ENCODE results near the gene TIMP3.

Gene TIMP3

DNA sequence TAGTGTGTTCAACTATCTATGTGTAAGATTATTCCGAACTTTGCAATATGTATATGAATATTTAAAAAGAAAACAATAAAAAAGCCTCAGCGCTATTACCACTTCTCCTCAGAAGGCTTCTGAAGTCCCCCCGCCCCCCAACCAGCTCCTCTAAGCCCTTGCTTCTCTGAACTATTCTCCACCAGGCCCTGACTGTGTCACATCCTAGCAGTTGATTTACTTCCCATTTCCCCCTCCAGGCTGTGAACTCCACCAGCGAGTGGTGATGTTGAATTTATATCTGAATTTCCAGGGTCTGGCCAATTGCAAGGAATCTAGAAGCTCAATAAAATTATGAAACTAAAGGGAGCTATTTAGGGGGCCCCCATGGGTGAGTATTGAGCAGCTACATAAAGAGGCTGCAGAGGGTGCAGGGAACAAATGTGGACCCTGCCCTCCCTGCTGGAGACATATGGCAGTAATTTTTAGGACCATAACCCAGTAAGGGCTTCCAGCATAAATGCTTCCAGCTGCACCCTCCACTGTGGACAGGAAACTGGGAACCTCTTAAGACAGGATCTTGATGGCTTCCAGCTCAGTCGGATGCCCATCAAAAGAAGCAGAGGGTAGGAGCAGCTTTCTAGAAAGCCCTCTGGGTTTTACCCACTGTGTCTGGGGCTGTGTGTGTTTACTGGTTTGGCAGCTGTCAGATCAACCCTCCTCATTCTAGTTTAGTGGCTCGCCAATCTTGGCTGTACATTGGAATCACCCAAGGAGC, 81.4 kb downstream of the TIMP3 start:
- DNase-seq (ENCODE audit: low read depth): no peak

GRCh38 chr22:32887324-32887980, 85.9 kb downstream of the TIMP3 start:
- DNase-seq (ENCODE audit: low read depth): no peak

DNA sequence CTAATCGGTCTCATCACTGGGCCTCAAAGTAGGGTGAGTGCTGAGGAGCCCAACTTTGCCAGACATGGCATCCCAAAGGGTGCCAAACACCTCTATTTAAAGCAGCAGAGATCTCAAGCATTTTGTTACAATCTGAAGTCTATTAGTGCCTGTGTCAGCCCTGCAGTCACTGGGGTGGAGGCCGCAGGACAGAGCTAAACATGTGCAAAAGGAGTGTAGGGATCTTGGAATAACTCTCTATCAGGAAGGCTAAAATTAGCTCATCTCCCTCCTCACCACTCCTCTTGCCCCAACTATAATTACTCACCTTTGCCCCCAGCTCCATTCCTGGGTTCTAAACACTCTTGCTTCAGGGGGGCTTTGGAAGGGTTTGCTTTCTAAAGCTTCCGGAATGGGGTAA, 87.5 kb downstream of the TIMP3 start:
- no peak for DNase-seq (ENCODE audit: low read depth)

GRCh38 chr22:32896891-32897290, 95.4 kb downstream of the TIMP3 start:
- DNase-seq (ENCODE audit: low read depth): no peak

GRCh38 chr22:32897400-32897799, 95.9 kb downstream of the TIMP3 start:
- no peak for DNase-seq (ENCODE audit: low read depth)

GRCh38 chr22:32900886-32901635, 99.6 kb downstream of the TIMP3 start:
- no peak for DNase-seq (ENCODE audit: low read depth)

DNA sequence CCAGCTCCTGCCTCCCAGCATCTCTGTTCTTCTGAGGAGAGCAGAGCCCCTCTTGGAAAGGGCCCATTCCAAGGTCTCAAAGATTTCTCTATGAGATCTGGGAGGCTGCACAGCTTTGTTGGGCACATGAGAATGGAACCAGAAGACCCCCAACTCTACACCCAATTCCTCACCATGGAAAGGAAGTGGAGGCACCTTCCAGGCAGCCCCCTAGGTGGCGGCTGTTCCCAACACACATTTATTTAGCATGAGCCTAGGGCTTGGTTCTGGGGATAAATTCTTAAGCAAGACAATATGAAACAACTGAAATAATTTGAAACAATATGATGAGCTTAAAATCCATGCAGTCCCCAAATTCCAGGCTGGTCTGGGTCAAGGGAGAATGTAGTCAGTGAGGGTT, 100.4 kb downstream of the TIMP3 start:
- DNase-seq (ENCODE audit: low read depth): no peak

- no peak for DNase-seq (ENCODE audit: low read depth)
Observed at GRCh38 chr22:32903507-32903906, 102.0 kb downstream of the TIMP3 start.

DNA sequence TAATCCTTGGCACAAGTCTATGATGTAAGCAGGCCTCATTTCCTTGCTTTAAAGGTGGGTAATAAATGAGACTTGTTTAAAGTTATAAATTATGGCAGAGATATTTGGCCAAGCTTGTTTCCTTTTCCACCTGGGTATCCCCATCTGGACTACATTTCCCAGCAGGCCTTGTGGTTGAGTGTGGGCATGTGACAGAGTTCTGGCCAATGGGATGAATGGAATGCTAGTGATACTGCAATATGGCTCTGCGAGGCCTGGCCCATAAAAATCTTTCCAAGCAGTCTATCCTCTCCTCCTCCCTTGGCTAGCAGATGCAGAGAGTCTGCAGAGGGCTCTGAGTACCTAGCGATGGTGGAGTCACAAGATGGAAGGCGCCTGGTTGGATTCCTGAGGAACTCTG, 102.5 kb downstream of the TIMP3 start:
- DNase-seq (ENCODE audit: low read depth): no peak

- no peak for DNase-seq (ENCODE audit: low read depth)
Observed at GRCh38 chr22:32905400-32905799, 103.9 kb downstream of the TIMP3 start.

DNA sequence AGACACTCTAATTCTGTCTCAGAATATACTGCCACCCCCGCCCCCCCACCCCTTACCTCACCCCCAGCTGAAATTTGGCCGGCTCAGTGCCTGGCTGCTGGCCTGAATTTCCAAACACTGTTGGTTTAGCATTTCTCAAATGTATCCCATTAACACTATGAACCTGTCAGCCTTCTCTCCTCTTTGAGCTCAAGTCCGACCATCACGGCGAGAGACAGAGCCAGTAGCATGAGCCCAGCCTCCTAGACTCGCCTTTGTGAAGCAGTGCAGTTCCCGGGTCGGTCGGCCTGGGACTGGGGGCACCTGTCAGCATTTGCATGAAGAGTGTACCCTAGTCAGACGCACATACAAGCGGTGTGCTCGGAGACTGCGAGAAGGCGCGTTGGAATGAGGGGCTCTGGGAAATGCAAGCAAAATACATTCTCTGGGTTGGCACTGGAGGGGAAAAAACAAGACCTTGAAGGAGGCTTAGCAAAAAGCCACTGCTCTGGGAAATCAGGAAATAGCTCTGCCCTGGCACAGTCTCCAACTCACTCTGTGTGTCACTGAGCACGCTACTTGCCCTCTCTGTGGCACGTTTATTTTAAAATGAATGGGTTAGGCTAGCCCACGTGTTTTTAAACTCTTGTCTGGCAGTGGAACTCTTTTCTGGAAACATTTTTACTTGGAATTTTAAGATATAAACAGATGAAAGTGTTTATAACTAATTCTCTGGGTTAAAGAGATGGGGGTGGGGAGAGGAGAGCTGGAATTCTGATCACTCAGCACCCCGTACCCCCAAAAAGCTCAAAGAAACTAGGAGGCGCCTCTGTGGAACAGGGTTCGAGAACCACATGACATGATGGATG, 108.3 kb downstream of the TIMP3 start:
- no peak for DNase-seq (ENCODE audit: low read depth)

DNA sequence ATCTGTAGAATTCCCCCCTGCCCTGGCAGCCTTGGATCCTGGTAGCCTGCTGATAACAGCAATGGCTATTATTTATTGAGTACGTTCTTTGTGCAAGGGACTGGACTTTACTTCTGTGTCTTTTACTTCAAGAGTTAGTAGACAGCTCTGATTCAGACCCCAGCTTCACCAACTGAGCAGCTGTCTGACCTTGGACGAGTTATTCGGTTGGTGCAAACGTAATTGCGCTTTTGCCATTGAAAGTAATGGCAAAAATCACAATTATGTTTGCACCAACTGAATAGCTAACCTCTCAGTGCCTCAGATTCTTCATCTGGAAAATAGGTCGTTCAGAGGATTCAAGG, 108.9 kb downstream of the TIMP3 start:
- no peak for DNase-seq (ENCODE audit: low read depth)

DNA sequence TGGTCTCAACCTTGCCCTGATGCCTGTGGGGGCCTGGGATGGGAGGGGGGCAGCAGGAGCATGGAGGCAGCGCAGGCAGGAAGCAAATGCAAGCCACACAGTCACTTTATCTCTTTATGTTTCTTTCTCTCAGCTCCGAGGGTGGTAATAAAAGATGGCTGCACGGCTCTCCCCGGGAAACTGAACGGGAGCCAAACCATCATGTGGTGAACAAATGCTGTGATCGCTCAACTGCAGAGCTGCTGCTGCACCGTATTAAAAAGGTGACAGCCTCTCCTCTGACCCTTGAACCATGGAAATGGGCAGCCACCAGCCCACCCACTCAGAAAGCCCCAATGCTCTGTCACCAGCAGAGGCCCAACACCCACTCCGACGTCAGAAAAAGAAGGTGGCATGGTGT, 110.0 kb downstream of the TIMP3 start:
- DNase-seq (ENCODE audit: low read depth): no peak
